HUES64 (cell line): ENCODE data around the gene UBA5. TPM values are rescaled to one million over a fixed set of nuclear protein-coding genes. Genes with fewer than 3 reads are reported as not detected.
"Not testable (repeated sequence)": the region's sequence is repeated elsewhere in the genome, so short reads cannot be mapped to it uniquely, and the experiment has no call there.

ENCODE experiments used
- H3K27ac ChIP-seq: 2 replicates; pipeline ENCODE4 v1.7.0; 2013; ENCODE audit warnings: low read depth, low read length, inconsistent platforms
- H3K27me3 ChIP-seq: 2 replicates; pipeline ENCODE4 v1.6.1; 2013; ENCODE audit warnings: mild to moderate bottlenecking, low read length; ENCODE audit not compliant: insufficient read depth
- H3K36me3 ChIP-seq: 2 replicates; pipeline ENCODE4 v1.6.1; 2013; ENCODE audit warnings: mild to moderate bottlenecking, low read length; ENCODE audit not compliant: insufficient read depth
- H3K4me1 ChIP-seq: 2 replicates; pipeline ENCODE4 v1.6.1; 2013; ENCODE audit warnings: mild to moderate bottlenecking, low read length, moderate library complexity; ENCODE audit not compliant: insufficient read depth
- H3K4me3 ChIP-seq: 2 replicates; pipeline ENCODE4 v1.5.1; 2013; ENCODE audit warnings: mild to moderate bottlenecking, low read length, moderate library complexity
- H3K9ac ChIP-seq: 2 replicates; pipeline ENCODE4 v1.6.1; 2013; ENCODE audit warnings: mild to moderate bottlenecking, low read depth, low read length
- H3K9me3 ChIP-seq: 2 replicates; pipeline ENCODE4 v1.6.1; 2013; ENCODE audit warnings: low read depth, low read length; ENCODE audit not compliant: insufficient read depth
- WGBS: fragments of 150-250, 120-280 bp; methylation state at CpG from one replicate; pipeline ENCODE4 v1.1.7; 2013; ENCODE audit warnings: missing lambda C conversion rate; 5-methylcytosine and 5-hydroxymethylcytosine counted together
- polyA plus RNA-seq, 2 experiments: library from polyadenylated mRNA; stranded (reverse); fragments of 50-300 nt; gene quantifications; one replicate each; pipeline ENCODE4 v1.2.3, GENCODE V29; 2013

Gene UBA5
- polyA plus RNA-seq (2013, experiment 1 of 2): 37.3 TPM
- 39.7 TPM for polyA plus RNA-seq (2013, experiment 2 of 2)

GRCh38 chr3:132660052-132660810 is at the start of gene UBA5:
Gene UBA5 (plus strand): TSS chr3:132660329. CDS start chr3:132660538, 209 bp downstream.
- no peaks in the 10 kb centered on the region for H3K9me3 ChIP-seq
- peak within 1 kb of the TSS; percentile 71 for H3K27ac ChIP-seq
- peak within 1 kb of the TSS; percentile 74 for H3K4me3 ChIP-seq
- under 1% methylated on average over 64 of the region's 64 CpGs for WGBS
- no peaks in the 10 kb centered on the region for H3K36me3 ChIP-seq
- peaks cover 8% of the 10 kb centered on the region; the same call in 1 of the 2 replicates for H3K4me1 ChIP-seq
- H3K27me3 ChIP-seq: no peaks in the 10 kb centered on the region
- peak within 1 kb of the TSS; percentile 85 for H3K9ac ChIP-seq

GRCh38 chr3:132615301-132615700 is 44.8 kb upstream of the UBA5 start:
- H3K4me3 ChIP-seq, H3K4me1 ChIP-seq, H3K9me3 ChIP-seq, H3K9ac ChIP-seq, H3K27ac ChIP-seq, H3K36me3 ChIP-seq, H3K27me3 ChIP-seq: not testable (repeated sequence)
- WGBS: 100% methylated on average over 3 of the region's 3 CpGs

- 92% methylated on average over 3 of the region's 3 CpGs for WGBS
- no peak overlapping the region for H3K9ac ChIP-seq
- H3K27me3 ChIP-seq: no peaks in the 10 kb centered on the region
- peaks cover 10% of the 10 kb centered on the region for H3K36me3 ChIP-seq
- H3K27ac ChIP-seq: no peak overlapping the region
- H3K9me3 ChIP-seq: no peaks in the 10 kb centered on the region
- no peak overlapping the region for H3K4me3 ChIP-seq
- no peaks in the 10 kb centered on the region for H3K4me1 ChIP-seq
These were observed 44.2 kb upstream of the UBA5 start for GRCh38 chr3:132615881-132616280.

GRCh38 chr3:132616780-132617179 is 43.3 kb upstream of the UBA5 start:
- no peak overlapping the region for H3K9ac ChIP-seq
- peaks cover 10% of the 10 kb centered on the region for H3K36me3 ChIP-seq
- H3K27me3 ChIP-seq: no peaks in the 10 kb centered on the region
- H3K4me1 ChIP-seq: no peaks in the 10 kb centered on the region
- H3K27ac ChIP-seq: no peak overlapping the region
- no peak overlapping the region for H3K4me3 ChIP-seq
- no peaks in the 10 kb centered on the region for H3K9me3 ChIP-seq
- whole genome bisulfite sequencing: 93% methylated on average over 1 of the region's 1 CpG

- Histone ChIP-seq H3K27ac (no peak overlapping the region), H3K4me1 (peaks cover 8% of the 10 kb centered on the region), H3K9ac (no peak overlapping the region), H3K9me3 (no peaks in the 10 kb centered on the region), H3K27me3 (no peaks in the 10 kb centered on the region), H3K4me3 (no peak overlapping the region), H3K36me3 (peaks cover 23% of the 10 kb centered on the region)
- no CpG with 5 or more reads among the region's 1 CpG for WGBS
These were observed 38.0 kb upstream of the UBA5 start for GRCh38 chr3:132622148-132622547.

- Histone ChIP-seq H3K36me3 (peaks cover 26% of the 10 kb centered on the region), H3K27ac (no peak overlapping the region), H3K27me3 (no peaks in the 10 kb centered on the region), H3K9ac (no peak overlapping the region), H3K4me1 (peaks cover 8% of the 10 kb centered on the region), H3K9me3 (no peaks in the 10 kb centered on the region), H3K4me3 (no peak overlapping the region)
- 100% methylated on average over 1 of the region's 1 CpG for whole genome bisulfite sequencing
These were observed 37.4 kb upstream of the UBA5 start for GRCh38 chr3:132622761-132623160.

GRCh38 chr3:132623646-132624045 is 36.5 kb upstream of the UBA5 start:
- Histone ChIP-seq H3K27me3 (no peaks in the 10 kb centered on the region), H3K9me3 (no peaks in the 10 kb centered on the region), H3K9ac (no peak overlapping the region), H3K4me1 (peaks cover 8% of the 10 kb centered on the region), H3K27ac (no peak overlapping the region), H3K4me3 (no peak overlapping the region), H3K36me3 (peaks cover 28% of the 10 kb centered on the region)
- WGBS: no CpG with 5 or more reads among the region's 1 CpG

GRCh38 chr3:132624790-132625189 is 35.3 kb upstream of the UBA5 start:
- H3K27ac ChIP-seq: no peak overlapping the region
- 96% methylated on average over 7 of the region's 7 CpGs for WGBS
- H3K9me3 ChIP-seq: no peaks in the 10 kb centered on the region
- no peak overlapping the region for H3K4me3 ChIP-seq
- no peaks in the 10 kb centered on the region for H3K27me3 ChIP-seq
- peaks cover 8% of the 10 kb centered on the region for H3K4me1 ChIP-seq
- H3K9ac ChIP-seq: no peak overlapping the region
- H3K36me3 ChIP-seq: peaks cover 24% of the 10 kb centered on the region

- Histone ChIP-seq H3K9me3 (no peaks in the 10 kb centered on the region), H3K27me3 (no peaks in the 10 kb centered on the region), H3K9ac (no peak overlapping the region), H3K27ac (no peak overlapping the region), H3K36me3 (peaks cover 24% of the 10 kb centered on the region), H3K4me3 (no peak overlapping the region), H3K4me1 (peaks cover 8% of the 10 kb centered on the region)
- WGBS: 100% methylated on average over 1 of the region's 1 CpG
These were observed 34.5 kb upstream of the UBA5 start for GRCh38 chr3:132625613-132626012.

- Histone ChIP-seq H3K9me3 (no peaks in the 10 kb centered on the region), H3K27me3 (no peaks in the 10 kb centered on the region), H3K4me3 (no peak overlapping the region), H3K4me1 (peaks cover 8% of the 10 kb centered on the region), H3K9ac (peak overlapping the region; percentile 25; the same call in 1 of the 2 replicates), H3K27ac (no peak overlapping the region), H3K36me3 (peaks cover 24% of the 10 kb centered on the region)
- WGBS: 91% methylated on average over 6 of the region's 6 CpGs
These were observed 33.2 kb upstream of the UBA5 start for GRCh38 chr3:132626955-132627354.

GRCh38 chr3:132628157-132628556 is 32.0 kb upstream of the UBA5 start:
- H3K27me3 ChIP-seq: no peaks in the 10 kb centered on the region
- H3K9ac ChIP-seq: no peak overlapping the region
- peaks cover 8% of the 10 kb centered on the region for H3K4me1 ChIP-seq
- no peak overlapping the region for H3K4me3 ChIP-seq
- H3K36me3 ChIP-seq: peaks cover 21% of the 10 kb centered on the region
- H3K27ac ChIP-seq: no peak overlapping the region
- 95% methylated on average over 2 of the region's 2 CpGs for WGBS
- no peaks in the 10 kb centered on the region for H3K9me3 ChIP-seq
